IMR-90 (cell line): ENCODE measurements around the gene PRKCH. TPM values are rescaled to one million over a fixed set of nuclear protein-coding genes. Genes with fewer than 3 reads are reported as not detected.

Experiments used
- ATAC-seq: fragments of 200-7000 bp; cut with Tn5 transposase; 2 replicates; pipeline ENCODE4 v1.9.1; 2020; ENCODE audit warnings: low read depth, mild to moderate bottlenecking, moderate library complexity
- BruUV-seq: library from RNA; stranded (reverse); fragments of 400-500 nt; replicated peaks from 2 replicates; lab custom pipeline; 2021; lab: Mats Ljungman, UMichigan
- CTCF ChIA-PET: fragments of 300-600 bp; formaldehyde crosslinking; extraction: SDS; loops from one replicate; lab custom pipeline; 2021; ENCODE audit warnings: antibody characterized with exemption; lab: Yijun Ruan, JAX
- POLR2A ChIA-PET: fragments of 300-600 bp; sonication (Branson Sonifier 250); formaldehyde crosslinking; loops from one replicate; lab custom pipeline; 2022; ENCODE audit warnings: antibody characterized with exemption; ENCODE audit not compliant: unreplicated experiment; lab: Charles Lee
- DNase-seq: peaks from one replicate; pipeline ENCODE4 v3.0.0; 2013
- H2AFZ ChIP-seq: replicated peaks from 2 replicates; pipeline ENCODE3; 2013; ENCODE audit warnings: low read length, mild to moderate bottlenecking; ENCODE audit not compliant: poor library complexity
- H2AK5ac ChIP-seq: 2 replicates; pipeline ENCODE4 v1.6.1; 2013; ENCODE audit warnings: low read depth, low read length, inconsistent platforms
- H2AK9ac ChIP-seq: replicated peaks from 2 replicates; pipeline ENCODE3; 2013; ENCODE audit warnings: mild to moderate bottlenecking, low read depth, low read length, moderate library complexity; ENCODE audit not compliant: poor library complexity
- H2BK120ac ChIP-seq: 2 replicates; pipeline ENCODE4 v1.6.1; 2013; ENCODE audit warnings: low read depth, low read length, inconsistent platforms
- H2BK15ac ChIP-seq: 3 replicates; pipeline ENCODE4 v1.6.1; 2013; ENCODE audit warnings: low read depth, low read length, inconsistent platforms
- H2BK20ac ChIP-seq: 2 replicates; pipeline ENCODE4 v1.6.1; 2013; ENCODE audit warnings: low read depth, mild to moderate bottlenecking, inconsistent platforms, low read length, moderate library complexity
- H2BK5ac ChIP-seq: 2 replicates; pipeline ENCODE4 v1.6.1; 2013; ENCODE audit warnings: mild to moderate bottlenecking, low read depth, low read length, inconsistent platforms; ENCODE audit not compliant: poor library complexity, severe bottlenecking
- H3K14ac ChIP-seq: replicated peaks from 2 replicates; pipeline ENCODE4 v1.6.1; 2013; ENCODE audit warnings: low read depth, low read length, inconsistent platforms
- H3K18ac ChIP-seq: 2 replicates; pipeline ENCODE4 v1.6.1; 2013; ENCODE audit warnings: low read depth, low read length, control low read depth
- H3K23ac ChIP-seq: 2 replicates; pipeline ENCODE4 v1.6.1; 2013; ENCODE audit warnings: low read depth, low read length, inconsistent platforms
- H3K27ac ChIP-seq: 2 replicates; pipeline ENCODE4 v1.5.1; 2013; ENCODE audit warnings: mild to moderate bottlenecking, control low read depth, low read length; ENCODE audit not compliant: insufficient read depth
- H3K27me3 ChIP-seq: 2 replicates; pipeline ENCODE4 v1.6.1; 2013; ENCODE audit warnings: low read length; ENCODE audit not compliant: control insufficient read depth, insufficient read depth
- H3K36me3 ChIP-seq: 2 replicates; pipeline ENCODE4 v1.6.1; 2013; ENCODE audit warnings: low read length, mixed read lengths; ENCODE audit not compliant: control insufficient read depth, insufficient read depth
- H3K4ac ChIP-seq: 2 replicates; pipeline ENCODE4 v1.6.1; 2013; ENCODE audit warnings: low read depth, low read length, inconsistent platforms
- H3K4me1 ChIP-seq: 2 replicates; pipeline ENCODE4 v1.6.1; 2013; ENCODE audit warnings: low read length, mixed read lengths; ENCODE audit not compliant: control insufficient read depth, insufficient read depth
- H3K4me2 ChIP-seq: 2 replicates; pipeline ENCODE4 v1.6.1; 2013; ENCODE audit warnings: low read depth, mild to moderate bottlenecking, control low read depth, low read length, moderate library complexity
- H3K4me3 ChIP-seq: 2 replicates; pipeline ENCODE4 v1.5.1; 2013; ENCODE audit warnings: low read depth, mild to moderate bottlenecking, control low read depth, low read length, moderate library complexity; ENCODE audit not compliant: insufficient read depth
- H3K56ac ChIP-seq: 2 replicates; pipeline ENCODE4 v1.6.1; 2013; ENCODE audit warnings: low read length, inconsistent platforms; ENCODE audit not compliant: insufficient read depth; ENCODE audit errors: extremely low read depth
- H3K79me1 ChIP-seq, 2 experiments: 2 replicates each; pipeline ENCODE4 v1.6.1; 2013; ENCODE audit warnings: low read length in 2 of 2, inconsistent platforms in 1 of 2, low read depth in 1 of 2
- H3K9ac ChIP-seq: 2 replicates; pipeline ENCODE4 v1.6.1; 2013; ENCODE audit warnings: low read depth, low read length, control low read depth
- H3K9me1 ChIP-seq: 2 replicates; pipeline ENCODE4 v1.6.1; 2013; ENCODE audit warnings: low read length, inconsistent platforms; ENCODE audit not compliant: insufficient read depth
- H3K9me3 ChIP-seq: 2 replicates; pipeline ENCODE4 v1.6.1; 2013; ENCODE audit warnings: low read length; ENCODE audit not compliant: control insufficient read depth, insufficient read depth
- H4K20me1 ChIP-seq: 2 replicates; pipeline ENCODE4 v1.6.1; 2013; ENCODE audit warnings: low read length, inconsistent platforms; ENCODE audit not compliant: insufficient read depth
- H4K5ac ChIP-seq: 2 replicates; pipeline ENCODE4 v1.6.1; 2013; ENCODE audit warnings: mild to moderate bottlenecking, low read depth, low read length, control low read depth
- H4K8ac ChIP-seq, 2 experiments: 2 replicates each; pipeline ENCODE4 v1.6.1; 2013; ENCODE audit warnings: low read depth in 2 of 2, low read length in 2 of 2, control low read depth in 1 of 2, inconsistent platforms in 1 of 2
- H4K91ac ChIP-seq: 2 replicates; pipeline ENCODE4 v1.6.1; 2013; ENCODE audit warnings: low read depth, low read length, inconsistent platforms; ENCODE audit not compliant: insufficient read depth
- BHLHE40 ChIP-seq: fragments of 150-350 bp; IDR thresholded peaks from 2 replicates; pipeline ENCODE4 v1.6.1; 2016; ENCODE audit warnings: mild to moderate bottlenecking, low read depth, low read length
- MAFK ChIP-seq: IDR thresholded peaks from 2 replicates; pipeline ENCODE4 v1.6.1; 2012; ENCODE audit warnings: low read depth, low read length, improper control_type of control experiment
- MAZ ChIP-seq: IDR thresholded peaks from 2 replicates; pipeline ENCODE4 v1.6.1; 2012; ENCODE audit warnings: low read depth, mild to moderate bottlenecking, low read length, improper control_type of control experiment, moderate library complexity, borderline replicate concordance
- POLR2A ChIP-seq: IDR thresholded peaks from 2 replicates; pipeline ENCODE4 v1.6.1; 2012; ENCODE audit warnings: mild to moderate bottlenecking, low read depth, low read length
- RAD21 ChIP-seq: IDR thresholded peaks from 2 replicates; pipeline ENCODE4 v1.6.1; 2012; ENCODE audit warnings: low read length, improper control_type of control experiment
- RFX5 ChIP-seq: IDR thresholded peaks from 2 replicates; pipeline ENCODE4 v1.8.0; 2012; ENCODE audit warnings: low read depth, mild to moderate bottlenecking, low read length, moderate library complexity
- WGBS, 2 experiments: methylation state at CpG; one replicate each; pipeline versions ENCODE4 v1.1.5 to v1.1.7; 2013; ENCODE audit warnings: missing lambda C conversion rate in 2 of 2; ENCODE audit not compliant: insufficient read length in 1 of 2; ENCODE audit errors: extremely low coverage in 2 of 2; 5-methylcytosine and 5-hydroxymethylcytosine counted together
- dilution Hi-C: fragments of 300-500 bp; cut with HindIII; formaldehyde crosslinking; loops from one replicate; pipeline ENCODE4 v1.14.3; 2018; ENCODE audit warnings: low sequenced_read_pairs; ENCODE audit not compliant: unreplicated experiment
- in situ Hi-C: fragments of 300-500 bp; cut with MboI; formaldehyde crosslinking; loops from 3 replicates; pipeline ENCODE4 v1.14.3; 2019; ENCODE audit warnings: low sequenced_read_pairs, inconsistent platforms, mixed read lengths
- intact Hi-C: fragments of 100-400 bp; cut with micrococcal nuclease; formaldehyde crosslinking; loops from 2 replicates; pipeline ENCODE4 v1.10.0; 2022
- polyA plus RNA-seq, 3 experiments: library from polyadenylated mRNA; depleted of rRNA; stranded (reverse); fragments of >200 nt; gene quantifications; 2 replicates each; pipeline ENCODE4 v1.2.3, GENCODE V29; 2012; ENCODE audit warnings: low replicate concordance in 1 of 3
- total RNA-seq: library from RNA; depleted of rRNA; stranded (reverse); fragments of >200 nt; gene quantifications from 2 replicates; pipeline ENCODE4 v1.2.3, GENCODE V29; 2012
- TF ChIP-seq, protein P1 (sequence below): conservative IDR thresholded peaks from 2 replicates; pipeline ENCODE4 v1.5.1; 2012; ENCODE audit warnings: mild to moderate bottlenecking, low read depth, low read length, improper control_type of control experiment
- TF ChIP-seq, protein P2 (sequence below): fragments of 150-350 bp; IDR thresholded peaks from 2 replicates; pipeline ENCODE4 v1.6.1; 2017; ENCODE audit warnings: mild to moderate bottlenecking, antibody characterized with exemption, low read length, low read depth

The PRKCH gene
- total and polyA plus RNA-seq, 2 of the 4 experiments (the other 2 are of a cell fraction) = 1.6 to 2.3 TPM

DNA sequence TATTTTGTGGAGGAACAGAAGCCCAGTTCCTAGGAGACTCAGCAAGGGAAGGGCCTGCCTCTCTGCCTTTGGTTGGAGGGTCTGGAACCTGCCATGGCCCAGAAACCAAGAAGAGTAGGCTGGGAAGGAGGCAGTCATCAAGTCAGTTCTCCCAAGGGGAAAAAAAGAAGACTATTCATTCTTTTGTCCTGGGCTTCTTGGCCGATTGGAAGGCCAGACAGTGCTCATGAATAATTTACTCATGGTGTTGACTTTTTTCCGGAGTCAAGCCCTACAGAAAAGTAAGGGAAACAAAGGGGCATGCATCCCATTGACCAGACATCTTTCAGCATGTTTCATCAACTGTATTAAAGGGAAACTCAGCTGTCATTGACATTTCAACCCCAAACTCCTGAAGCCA is 168.1 kb downstream of the PRKCH start (continued):
- TF ChIP-seq, protein P1, sequence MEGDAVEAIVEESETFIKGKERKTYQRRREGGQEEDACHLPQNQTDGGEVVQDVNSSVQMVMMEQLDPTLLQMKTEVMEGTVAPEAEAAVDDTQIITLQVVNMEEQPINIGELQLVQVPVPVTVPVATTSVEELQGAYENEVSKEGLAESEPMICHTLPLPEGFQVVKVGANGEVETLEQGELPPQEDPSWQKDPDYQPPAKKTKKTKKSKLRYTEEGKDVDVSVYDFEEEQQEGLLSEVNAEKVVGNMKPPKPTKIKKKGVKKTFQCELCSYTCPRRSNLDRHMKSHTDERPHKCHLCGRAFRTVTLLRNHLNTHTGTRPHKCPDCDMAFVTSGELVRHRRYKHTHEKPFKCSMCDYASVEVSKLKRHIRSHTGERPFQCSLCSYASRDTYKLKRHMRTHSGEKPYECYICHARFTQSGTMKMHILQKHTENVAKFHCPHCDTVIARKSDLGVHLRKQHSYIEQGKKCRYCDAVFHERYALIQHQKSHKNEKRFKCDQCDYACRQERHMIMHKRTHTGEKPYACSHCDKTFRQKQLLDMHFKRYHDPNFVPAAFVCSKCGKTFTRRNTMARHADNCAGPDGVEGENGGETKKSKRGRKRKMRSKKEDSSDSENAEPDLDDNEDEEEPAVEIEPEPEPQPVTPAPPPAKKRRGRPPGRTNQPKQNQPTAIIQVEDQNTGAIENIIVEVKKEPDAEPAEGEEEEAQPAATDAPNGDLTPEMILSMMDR = no peak
- no peak for TF ChIP-seq RFX5

DNA sequence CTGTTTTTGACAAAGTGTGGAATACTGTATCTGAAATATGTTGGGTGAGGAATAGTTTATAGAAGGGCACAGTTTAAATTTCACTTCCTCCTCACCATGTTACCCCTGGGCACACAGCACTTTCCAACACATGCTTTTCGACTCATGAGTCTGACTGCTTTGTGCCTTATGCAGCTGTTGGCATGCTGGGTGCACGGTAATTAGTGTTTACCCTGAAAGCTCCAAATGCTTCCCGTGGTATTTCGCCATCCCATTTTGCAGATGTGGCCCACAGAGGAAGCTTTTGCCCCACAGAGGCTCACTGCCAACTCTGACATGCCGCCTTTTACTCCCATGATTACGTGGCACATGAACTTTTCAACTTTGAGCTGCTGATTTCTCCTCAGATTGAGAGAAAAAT is 168.6 kb downstream of the PRKCH start:
- H3K4ac ChIP-seq = no peak overlapping the region
- no peak overlapping the region for H3K4me3 ChIP-seq
- WGBS, 2 experiments = 88% methylated on average over 3 of the region's 6 CpGs; no CpG with 5 or more reads in 1 of the 2 experiments
- no peaks in the 10 kb centered on the region for H4K20me1 ChIP-seq
- H2AK9ac ChIP-seq = no peak overlapping the region
- no peak overlapping the region for H2BK120ac ChIP-seq
- H2AFZ ChIP-seq = no peak overlapping the region
- ATAC-seq (no peak), DNase-seq (no peak)
- H3K4me2 ChIP-seq = no peak overlapping the region
- in situ Hi-C loops = no loop called here
- peak overlapping the region; percentile 14; the same call in 1 of the 2 replicates for H3K14ac ChIP-seq
- H3K27me3 ChIP-seq = no peaks in the 10 kb centered on the region
- peak overlapping the region; percentile 34 for H4K91ac ChIP-seq
- POLR2A ChIA-PET = interaction anchor here (0.9 kb wide), 1 partner anchor 72 kb away, joined by 11 read pairs; no protein-coding TSS in a partner anchor
- TF ChIP-seq BHLHE40 (no peak), RAD21 (no peak), POLR2A (no peak), MAFK (no peak), MAZ (no peak)
- TF ChIP-seq, protein P2, sequence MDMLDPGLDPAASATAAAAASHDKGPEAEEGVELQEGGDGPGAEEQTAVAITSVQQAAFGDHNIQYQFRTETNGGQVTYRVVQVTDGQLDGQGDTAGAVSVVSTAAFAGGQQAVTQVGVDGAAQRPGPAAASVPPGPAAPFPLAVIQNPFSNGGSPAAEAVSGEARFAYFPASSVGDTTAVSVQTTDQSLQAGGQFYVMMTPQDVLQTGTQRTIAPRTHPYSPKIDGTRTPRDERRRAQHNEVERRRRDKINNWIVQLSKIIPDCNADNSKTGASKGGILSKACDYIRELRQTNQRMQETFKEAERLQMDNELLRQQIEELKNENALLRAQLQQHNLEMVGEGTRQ = no peak
- no peaks in the 10 kb centered on the region for H3K9me3 ChIP-seq
- intact Hi-C loops = no loop called here
- peak overlapping the region; percentile 14; the same call in 1 of the 2 replicates for H2BK20ac ChIP-seq
- dilution Hi-C loops = no loop called here
- no peak overlapping the region for H3K56ac ChIP-seq
- H4K8ac ChIP-seq = no peak overlapping the region
- no peak overlapping the region for H3K23ac ChIP-seq
- H2AK5ac ChIP-seq = peak overlapping the region; percentile 63; the same call in 1 of the 2 replicates
- H2BK5ac ChIP-seq = no peak overlapping the region
- no peak overlapping the region for H4K5ac ChIP-seq
- peaks cover 17% of the 10 kb centered on the region for H3K4me1 ChIP-seq
- no peaks in the 10 kb centered on the region for H3K36me3 ChIP-seq
- H3K79me1 ChIP-seq = peaks cover 5 to 8% of the 10 kb centered on the region in 2 experiments; a peak in 2 of 4 replicates
- BruUV-seq = no TSS peak
- no peak overlapping the region for H2BK15ac ChIP-seq
- CTCF ChIA-PET = interaction anchor here (1.0 kb wide), 1 partner anchor 15 kb away, joined by 3 read pairs; no protein-coding TSS in a partner anchor
- H3K18ac ChIP-seq = no peak overlapping the region
- H3K9ac ChIP-seq = no peak overlapping the region
- peaks cover 14% of the 10 kb centered on the region for H3K9me1 ChIP-seq
- H3K27ac ChIP-seq = no peak overlapping the region
